K562 (cell line): Measurements from ENCODE around the gene NRN1L. TPM values are rescaled to one million over a fixed set of nuclear protein-coding genes. Genes with fewer than 3 reads are reported as not detected.

Source experiments
- CBFA2T3 ChIP-seq: fragments of 450-650 bp; IDR thresholded peaks from 2 replicates; pipeline ENCODE4 v1.6.1; 2017
- CREM ChIP-seq: IDR thresholded peaks from 2 replicates; pipeline ENCODE4 v1.6.1; 2014; ENCODE audit warnings: antibody characterized with exemption, low read depth
- ESRRA ChIP-seq: fragments of 450-650 bp; IDR thresholded peaks from 2 replicates; pipeline ENCODE4 v1.6.1; 2014; ENCODE audit warnings: low read depth, mild to moderate bottlenecking, moderate library complexity, borderline replicate concordance
- FOXA3 ChIP-seq, 2 experiments: fragments of 450-650 bp in 1 of 2; sonication (generic) in 1 of 2; formaldehyde crosslinking; IDR thresholded peaks in 1 of 2; conservative IDR thresholded peaks in 1 of 2; 2 replicates each; pipeline versions ENCODE4 v1.4.0 to v1.8.0; 2020 to 2022; ENCODE audit warnings: mild to moderate bottlenecking in 2 of 2, missing genetic modification reagents in 1 of 2
- FOXK2 ChIP-seq, 2 experiments: fragments of 450-650 bp; IDR thresholded peaks in 1 of 2; conservative IDR thresholded peaks in 1 of 2; 2 replicates each; pipeline ENCODE4 v1.6.1; 2016; ENCODE audit warnings: low read depth in 2 of 2, mild to moderate bottlenecking in 1 of 2
- HDAC1 ChIP-seq, 2 experiments: fragments of 450-650 bp; IDR thresholded peaks; 2 replicates each; pipeline ENCODE4 v1.6.1; 2016 to 2017; ENCODE audit warnings: inconsistent platforms in 1 of 2, mild to moderate bottlenecking in 1 of 2, moderate library complexity in 1 of 2
- JUND ChIP-seq, 2 experiments: IDR thresholded peaks; 2 replicates in 1 of 2; 3 replicates in 1 of 2; pipeline ENCODE4 v1.6.1; 2011; ENCODE audit warnings: borderline replicate concordance in 2 of 2, low read depth in 2 of 2, low read length in 2 of 2, improper control_type of control experiment in 1 of 2, missing biosample characterization in 1 of 2, missing genetic modification characterization in 1 of 2, missing genetic modification reagents in 1 of 2
- MBD2 ChIP-seq: sonication (generic); IDR thresholded peaks from 2 replicates; pipeline ENCODE4 v1.6.1; 2016; ENCODE audit warnings: low read depth, borderline replicate concordance
- PCBP1 ChIP-seq: fragments of 200-400 bp; formaldehyde crosslinking; IDR thresholded peaks from 2 replicates; pipeline ENCODE4 v1.6.1; 2018; ENCODE audit warnings: mild to moderate bottlenecking, low read depth, low read length; ENCODE audit not compliant: poor library complexity, severe bottlenecking
- POLR2AphosphoS5 ChIP-seq: IDR thresholded peaks from 2 replicates; pipeline ENCODE4 v1.6.1; 2011; ENCODE audit warnings: mild to moderate bottlenecking, low read depth, low read length, moderate library complexity; ENCODE audit not compliant: control insufficient read depth, insufficient read depth
- POLR2H ChIP-seq: IDR thresholded peaks from 2 replicates; pipeline ENCODE4 v1.6.1; 2016; ENCODE audit warnings: missing genetic modification characterization, low read depth, mild to moderate bottlenecking, control low read depth, missing compliant biosample characterization, moderate library complexity
- SIN3A ChIP-seq, 2 experiments: fragments of 150-350 bp in 1 of 2; IDR thresholded peaks; 2 replicates each; pipeline ENCODE4 v1.6.1; 2011 to 2016; ENCODE audit warnings: borderline replicate concordance in 2 of 2, low read depth in 2 of 2, low read length in 2 of 2, mild to moderate bottlenecking in 2 of 2, moderate library complexity in 2 of 2; ENCODE audit not compliant: control insufficient read depth in 1 of 2
- SRF ChIP-seq, 2 experiments: fragments of 250-450, 450-650 bp in 1 of 2; sonication (Bioruptor Pico) in 1 of 2; sonication (generic) in 1 of 2; formaldehyde crosslinking; IDR thresholded peaks; 2 replicates each; pipeline versions ENCODE4 v1.5.0 to v1.5.1; 2020 to 2022; ENCODE audit warnings: mild to moderate bottlenecking in 1 of 2, missing genetic modification reagents in 1 of 2
- TAF1 ChIP-seq: IDR thresholded peaks from 2 replicates; pipeline ENCODE4 v1.6.1; 2011; ENCODE audit warnings: mild to moderate bottlenecking, low read length, moderate library complexity; ENCODE audit not compliant: insufficient read depth, control insufficient read depth, severe bottlenecking; ENCODE audit errors: extremely low read depth
- TBL1XR1 ChIP-seq, 2 experiments: IDR thresholded peaks; 2 replicates each; pipeline ENCODE4 v1.6.1; 2012; ENCODE audit warnings: improper control_type of control experiment in 2 of 2, low read length in 2 of 2, mild to moderate bottlenecking in 1 of 2
- ZFP1 ChIP-seq: fragments of 450-650 bp; formaldehyde crosslinking; IDR thresholded peaks from 2 replicates; pipeline ENCODE4 v1.4.0; 2020; ENCODE audit warnings: mild to moderate bottlenecking, mixed read lengths
- ZFX ChIP-seq: sonication (generic); formaldehyde crosslinking; IDR thresholded peaks from 2 replicates; pipeline ENCODE4 v1.8.0; 2022; ENCODE audit warnings: mild to moderate bottlenecking, missing genetic modification reagents, moderate library complexity
- ZNF282 ChIP-seq: sonication (generic); formaldehyde crosslinking; IDR thresholded peaks from 2 replicates; pipeline ENCODE4 v1.8.1; 2023; ENCODE audit warnings: missing genetic modification reagents
- ZNF668 ChIP-seq: fragments of 250-450 bp; sonication (Bioruptor Pico); IDR thresholded peaks from 2 replicates; pipeline ENCODE4 v1.8.0; 2022; ENCODE audit warnings: mild to moderate bottlenecking, inconsistent platforms
- polyA plus RNA-seq, 8 experiments: library from polyadenylated mRNA; depleted of rRNA in 4 of 8; stranded (reverse) in 5 of 8; unstranded in 3 of 8; fragments of >200 nt; fragmentation: Nextera tagmentation in 2 of 8; fragmentation: Illumina TruSeq in 1 of 8; extraction: Ambion mirVana in 2 of 8; extraction: Trizol in 1 of 8; gene quantifications; 2 replicates each; pipeline versions ENCODE4 v1.2.1 to v1.2.3, GENCODE V29; 2011 to 2014; ENCODE audit warnings: inconsistent platforms in 1 of 8, missing spikeins in 1 of 8
- total RNA-seq, 7 experiments: library from RNA; depleted of rRNA in 6 of 7; stranded (reverse); fragments of >200 nt in 6 of 7; fragmentation: Illumina TruSeq in 2 of 7; extraction: Trizol in 2 of 7; gene quantifications; 2 replicates each; pipeline versions ENCODE4 v1.2.1 to v1.2.3, GENCODE V29; 2011 to 2021; ENCODE audit warnings: low replicate concordance in 1 of 7
- TF ChIP-seq, protein P1 (sequence below), 2 experiments: fragments of 450-650 bp in 1 of 2; sonication (generic) in 1 of 2; formaldehyde crosslinking; conservative IDR thresholded peaks; 2 replicates each; pipeline versions ENCODE4 v1.4.0 to v1.8.1; 2020 to 2022; ENCODE audit warnings: mild to moderate bottlenecking in 1 of 2, missing genetic modification reagents in 1 of 2
- TF ChIP-seq, protein P2 (sequence below): conservative IDR thresholded peaks from 2 replicates; pipeline ENCODE4 v1.6.1; 2011; ENCODE audit warnings: low read depth, mild to moderate bottlenecking, low read length; ENCODE audit not compliant: control insufficient read depth
- TF ChIP-seq, protein P3 (sequence below): fragments of 450-650 bp; formaldehyde crosslinking; IDR thresholded peaks from 2 replicates; pipeline ENCODE4 v1.4.0; 2020; ENCODE audit warnings: mild to moderate bottlenecking, moderate library complexity

Gene NRN1L
- total and polyA plus RNA-seq, 9 of the 15 experiments (the other 6 are each of a cell fraction or from before 2014, with no cell fraction given): 0.22 to 0.86 (median 0.61) TPM; not detected in 5

DNA sequence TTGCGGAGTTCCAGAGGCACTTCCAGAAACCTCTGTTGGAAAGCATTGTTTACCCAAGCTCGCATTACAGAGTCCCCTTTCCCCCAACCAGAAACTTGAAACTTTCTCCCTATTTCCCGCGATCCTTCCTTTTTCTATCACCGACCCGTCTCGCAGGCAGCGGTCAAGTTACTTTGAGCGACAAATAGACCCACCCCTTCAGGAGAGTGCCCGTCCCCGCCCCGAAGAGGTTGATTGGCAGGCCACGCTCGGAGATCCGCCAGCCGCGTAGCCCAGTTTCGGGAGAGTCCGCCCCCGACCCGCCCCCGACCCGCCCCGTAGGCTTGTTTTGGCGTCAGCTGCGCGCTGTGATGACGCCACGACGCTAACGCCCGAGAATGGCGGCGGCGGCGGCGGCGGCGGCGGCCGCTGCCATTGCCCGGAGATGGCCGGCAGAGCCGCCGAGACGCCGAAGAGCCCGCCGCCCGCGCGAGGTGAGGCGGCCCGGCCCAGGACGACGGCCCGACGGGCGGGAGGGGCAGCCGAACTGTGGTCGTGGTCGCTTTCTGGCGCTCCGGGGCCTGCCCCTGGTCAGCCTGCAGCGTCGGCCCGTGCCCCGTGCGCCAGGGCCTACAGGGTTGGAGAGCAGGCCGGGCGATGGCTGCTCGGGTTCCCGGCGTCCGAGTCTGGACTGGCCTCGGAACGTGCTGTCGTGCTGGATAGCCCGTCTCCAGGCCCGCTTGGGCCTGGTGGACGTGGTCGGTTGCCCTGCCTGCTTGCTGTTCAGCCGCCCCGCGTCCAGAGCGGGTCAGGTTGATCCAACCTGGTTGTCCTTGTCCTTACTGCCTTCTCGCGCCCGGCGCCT is 8.4 kb downstream of the NRN1L start, which contains the start of gene PSKH1 (continued):
- TF ChIP-seq ZNF282 (CRISPR knock-in tag): 0 out of 2 replicates have a peak, but pooled peaks have one; percentile 54
- TF ChIP-seq, protein P1, sequence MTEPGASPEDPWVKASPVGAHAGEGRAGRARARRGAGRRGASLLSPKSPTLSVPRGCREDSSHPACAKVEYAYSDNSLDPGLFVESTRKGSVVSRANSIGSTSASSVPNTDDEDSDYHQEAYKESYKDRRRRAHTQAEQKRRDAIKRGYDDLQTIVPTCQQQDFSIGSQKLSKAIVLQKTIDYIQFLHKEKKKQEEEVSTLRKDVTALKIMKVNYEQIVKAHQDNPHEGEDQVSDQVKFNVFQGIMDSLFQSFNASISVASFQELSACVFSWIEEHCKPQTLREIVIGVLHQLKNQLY (CRISPR knock-in tag; conservative IDR thresholded peaks at IDR 0.05): no peak
- TF ChIP-seq TAF1: peak; percentile 75
- TF ChIP-seq SIN3A (IDR thresholded peaks at IDR 0.05; ENCODE audit: borderline replicate concordance in 2 of 2, control insufficient read depth in 1 of 2, low read depth in 2 of 2, low read length in 2 of 2): peak in 1 of 2 experiments; percentile 51; a peak in 1 of 4 replicates
- peak in 1 of 2 experiments; percentile 79; a peak in 2 of 4 replicates for TF ChIP-seq HDAC1 (IDR thresholded peaks at IDR 0.05)
- TF ChIP-seq, protein P2, sequence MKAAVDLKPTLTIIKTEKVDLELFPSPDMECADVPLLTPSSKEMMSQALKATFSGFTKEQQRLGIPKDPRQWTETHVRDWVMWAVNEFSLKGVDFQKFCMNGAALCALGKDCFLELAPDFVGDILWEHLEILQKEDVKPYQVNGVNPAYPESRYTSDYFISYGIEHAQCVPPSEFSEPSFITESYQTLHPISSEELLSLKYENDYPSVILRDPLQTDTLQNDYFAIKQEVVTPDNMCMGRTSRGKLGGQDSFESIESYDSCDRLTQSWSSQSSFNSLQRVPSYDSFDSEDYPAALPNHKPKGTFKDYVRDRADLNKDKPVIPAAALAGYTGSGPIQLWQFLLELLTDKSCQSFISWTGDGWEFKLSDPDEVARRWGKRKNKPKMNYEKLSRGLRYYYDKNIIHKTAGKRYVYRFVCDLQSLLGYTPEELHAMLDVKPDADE: peak; percentile 46; the same call in 1 of the 2 replicates
- TF ChIP-seq TBL1XR1 (IDR thresholded peaks at IDR 0.05; ENCODE audit: low read length in 2 of 2): peak in 1 of 2 experiments; percentile 51; a peak in 1 of 4 replicates
- no peak for TF ChIP-seq SRF (CRISPR knock-in tag; IDR thresholded peaks at IDR 0.05)
- TF ChIP-seq ZFX (CRISPR knock-in tag): peak; percentile 98
- TF ChIP-seq ZFP1 (CRISPR knock-in tag): no peak
- TF ChIP-seq PCBP1: peak; percentile 49
- TF ChIP-seq FOXA3 (CRISPR knock-in tag; conservative IDR thresholded peaks at IDR 0.05 in 1 of 2, IDR thresholded peaks at IDR 0.05 in 1 of 2): peak in 1 of 2 experiments; percentile 67; a peak in 1 of 4 replicates
- TF ChIP-seq CBFA2T3: no peak
- TF ChIP-seq MBD2: no peak; the same call in 1 of the 2 replicates
- TF ChIP-seq ZNF668: 0 out of 2 replicates have a peak, but pooled peaks have one; percentile 23
- TF ChIP-seq ESRRA: peak; percentile 49; the same call in 1 of the 2 replicates
- TF ChIP-seq, protein P3, sequence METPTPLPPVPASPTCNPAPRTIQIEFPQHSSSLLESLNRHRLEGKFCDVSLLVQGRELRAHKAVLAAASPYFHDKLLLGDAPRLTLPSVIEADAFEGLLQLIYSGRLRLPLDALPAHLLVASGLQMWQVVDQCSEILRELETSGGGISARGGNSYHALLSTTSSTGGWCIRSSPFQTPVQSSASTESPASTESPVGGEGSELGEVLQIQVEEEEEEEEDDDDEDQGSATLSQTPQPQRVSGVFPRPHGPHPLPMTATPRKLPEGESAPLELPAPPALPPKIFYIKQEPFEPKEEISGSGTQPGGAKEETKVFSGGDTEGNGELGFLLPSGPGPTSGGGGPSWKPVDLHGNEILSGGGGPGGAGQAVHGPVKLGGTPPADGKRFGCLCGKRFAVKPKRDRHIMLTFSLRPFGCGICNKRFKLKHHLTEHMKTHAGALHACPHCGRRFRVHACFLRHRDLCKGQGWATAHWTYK (CRISPR knock-in tag): peak; percentile 85; the same call in 1 of the 2 replicates
- peak; percentile 62 for TF ChIP-seq POLR2AphosphoS5
- TF ChIP-seq FOXK2 (conservative IDR thresholded peaks at IDR 0.05 in 1 of 2, IDR thresholded peaks at IDR 0.05 in 1 of 2; ENCODE audit: low read depth in 2 of 2): peak in 1 of 2 experiments; percentile 13; a peak in 2 of 4 replicates
- TF ChIP-seq CREM: peak; percentile 98
- peak; percentile 69 for TF ChIP-seq POLR2H (tag)
- peak; percentile 3; the same call in 1 of the 2 replicates for TF ChIP-seq JUND (IDR thresholded peaks at IDR 0.05; ENCODE audit: borderline replicate concordance, low read depth, low read length)
- no peak for TF ChIP-seq JUND (tag; IDR thresholded peaks at IDR 0.05; ENCODE audit: borderline replicate concordance, low read depth, low read length)
